ENCODE data around the gene KMO. TPM values are rescaled to one million over a fixed set of nuclear protein-coding genes. Genes with fewer than 3 reads are reported as not detected.
A peak's percentile ranks its signal among the peaks of the same experiment; 100 is the strongest.

KMO gene
- total RNA-seq, 3 donors from 2014 or later: 0.17 to 0.84 (median 0.82) TPM

DNA sequence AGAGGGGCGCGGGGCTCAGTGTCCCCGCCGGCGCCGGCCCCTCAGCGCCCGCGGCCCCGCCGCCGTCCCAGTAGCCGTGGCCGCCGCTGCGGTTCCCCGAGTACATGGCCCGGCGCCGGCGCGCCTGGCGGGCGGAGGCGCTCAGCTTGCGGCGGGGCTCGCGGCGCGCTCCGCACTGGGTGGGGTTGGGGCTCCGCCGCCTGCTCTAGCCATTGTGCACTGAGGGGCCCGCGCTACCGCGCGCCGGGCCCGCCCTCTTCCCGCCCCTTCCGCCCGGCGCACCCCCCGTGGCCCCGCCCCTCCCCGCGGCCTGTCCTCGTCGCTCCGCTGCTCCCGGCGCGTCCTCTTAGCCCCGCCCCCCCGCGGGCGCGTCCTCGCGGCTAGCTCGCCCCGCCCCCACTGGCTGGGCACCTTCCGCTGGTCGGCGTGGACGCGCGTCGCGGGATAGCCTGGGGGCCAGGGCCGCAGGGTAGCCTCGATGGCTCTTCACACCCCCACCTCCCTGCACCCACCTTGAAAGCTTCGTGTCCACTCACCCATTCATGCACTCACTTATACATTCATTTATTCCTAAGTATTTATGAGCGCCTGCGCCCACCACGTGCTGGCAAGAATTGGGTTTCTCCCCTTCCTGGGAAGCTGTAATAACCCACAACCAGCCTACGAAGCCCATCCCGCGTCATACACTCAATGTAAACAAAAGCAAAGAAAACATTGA is 108.1 kb downstream of the KMO start, which contains the start of the genes CHML and OPN3:
TSS of gene CHML (minus strand) at position 221 of the 718 bp plus-strand sequence. CDS start 4,603 bp downstream, outside the sequence.
TSS of gene OPN3 (minus strand) at position 221 of the 718 bp plus-strand sequence. CDS start at position 106, 115 bp downstream.
- intact Hi-C loops (cut with DNase I, micrococcal nuclease): no loop called here
- DNase-seq (peak; percentile 97 to 99 (median 97)), ATAC-seq (peak; percentile 96)
- peaks cover 3% of the 10 kb centered on the region for H3K4me1 ChIP-seq (ENCODE audit: low read depth)
- H3K4me3 ChIP-seq: peak within 1 kb of the TSS; percentile 78
- TF ChIP-seq, protein P1, sequence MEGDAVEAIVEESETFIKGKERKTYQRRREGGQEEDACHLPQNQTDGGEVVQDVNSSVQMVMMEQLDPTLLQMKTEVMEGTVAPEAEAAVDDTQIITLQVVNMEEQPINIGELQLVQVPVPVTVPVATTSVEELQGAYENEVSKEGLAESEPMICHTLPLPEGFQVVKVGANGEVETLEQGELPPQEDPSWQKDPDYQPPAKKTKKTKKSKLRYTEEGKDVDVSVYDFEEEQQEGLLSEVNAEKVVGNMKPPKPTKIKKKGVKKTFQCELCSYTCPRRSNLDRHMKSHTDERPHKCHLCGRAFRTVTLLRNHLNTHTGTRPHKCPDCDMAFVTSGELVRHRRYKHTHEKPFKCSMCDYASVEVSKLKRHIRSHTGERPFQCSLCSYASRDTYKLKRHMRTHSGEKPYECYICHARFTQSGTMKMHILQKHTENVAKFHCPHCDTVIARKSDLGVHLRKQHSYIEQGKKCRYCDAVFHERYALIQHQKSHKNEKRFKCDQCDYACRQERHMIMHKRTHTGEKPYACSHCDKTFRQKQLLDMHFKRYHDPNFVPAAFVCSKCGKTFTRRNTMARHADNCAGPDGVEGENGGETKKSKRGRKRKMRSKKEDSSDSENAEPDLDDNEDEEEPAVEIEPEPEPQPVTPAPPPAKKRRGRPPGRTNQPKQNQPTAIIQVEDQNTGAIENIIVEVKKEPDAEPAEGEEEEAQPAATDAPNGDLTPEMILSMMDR (IDR thresholded peaks at IDR 0.05): no peak
- H3K36me3 ChIP-seq (ENCODE audit: low read depth): no peaks in the 10 kb centered on the region
- no peaks in the 10 kb centered on the region for H3K9me3 ChIP-seq

DNA sequence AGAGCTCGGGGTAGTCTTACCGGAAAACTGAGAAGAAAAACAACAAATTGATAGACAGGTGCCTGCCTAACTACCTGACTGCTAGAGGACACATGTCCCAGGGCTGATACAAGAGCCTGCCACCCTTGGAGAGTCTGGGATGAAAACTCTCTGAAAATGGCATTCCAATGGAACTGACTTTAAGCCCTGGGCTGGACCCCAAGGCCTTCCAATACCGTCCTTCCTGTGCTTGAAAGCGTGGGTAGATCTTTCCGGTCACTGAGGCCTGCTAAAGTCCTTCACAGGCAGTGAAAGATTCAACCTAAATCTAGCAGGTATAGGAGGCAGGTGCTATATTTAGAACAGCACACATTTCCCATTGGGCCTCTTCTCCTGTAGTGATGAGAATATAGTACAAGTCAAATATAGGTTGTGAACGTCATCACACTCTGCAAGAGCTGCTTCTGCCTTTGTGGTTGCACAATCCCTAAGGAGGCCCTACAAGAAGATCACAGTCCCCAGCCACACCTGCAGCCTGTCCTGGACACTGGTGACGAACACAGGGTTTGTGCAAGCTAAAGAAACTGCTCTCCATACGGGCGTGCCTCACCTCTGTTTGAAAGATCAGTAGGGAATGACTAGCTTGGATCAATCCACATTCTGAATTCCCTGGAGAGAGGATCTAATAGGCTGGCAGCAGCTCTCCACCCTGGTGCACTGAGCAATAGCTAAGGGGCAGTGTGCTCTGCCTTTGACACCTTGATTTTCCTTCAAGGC is 108.9 kb downstream of the KMO start:
- no peak overlapping the region for H3K4me3 ChIP-seq
- peak; percentile 57 for ATAC-seq
- DNase-seq: peak; percentile 33 to 54 (median 45)
- H3K4me1 ChIP-seq (ENCODE audit: low read depth): peaks cover 3% of the 10 kb centered on the region
- TF ChIP-seq, protein P1 (IDR thresholded peaks at IDR 0.05): no peak
- intact Hi-C loops (cut with DNase I, micrococcal nuclease): no loop called here
- no peaks in the 10 kb centered on the region for H3K9me3 ChIP-seq
- H3K36me3 ChIP-seq (ENCODE audit: low read depth): no peaks in the 10 kb centered on the region

DNA sequence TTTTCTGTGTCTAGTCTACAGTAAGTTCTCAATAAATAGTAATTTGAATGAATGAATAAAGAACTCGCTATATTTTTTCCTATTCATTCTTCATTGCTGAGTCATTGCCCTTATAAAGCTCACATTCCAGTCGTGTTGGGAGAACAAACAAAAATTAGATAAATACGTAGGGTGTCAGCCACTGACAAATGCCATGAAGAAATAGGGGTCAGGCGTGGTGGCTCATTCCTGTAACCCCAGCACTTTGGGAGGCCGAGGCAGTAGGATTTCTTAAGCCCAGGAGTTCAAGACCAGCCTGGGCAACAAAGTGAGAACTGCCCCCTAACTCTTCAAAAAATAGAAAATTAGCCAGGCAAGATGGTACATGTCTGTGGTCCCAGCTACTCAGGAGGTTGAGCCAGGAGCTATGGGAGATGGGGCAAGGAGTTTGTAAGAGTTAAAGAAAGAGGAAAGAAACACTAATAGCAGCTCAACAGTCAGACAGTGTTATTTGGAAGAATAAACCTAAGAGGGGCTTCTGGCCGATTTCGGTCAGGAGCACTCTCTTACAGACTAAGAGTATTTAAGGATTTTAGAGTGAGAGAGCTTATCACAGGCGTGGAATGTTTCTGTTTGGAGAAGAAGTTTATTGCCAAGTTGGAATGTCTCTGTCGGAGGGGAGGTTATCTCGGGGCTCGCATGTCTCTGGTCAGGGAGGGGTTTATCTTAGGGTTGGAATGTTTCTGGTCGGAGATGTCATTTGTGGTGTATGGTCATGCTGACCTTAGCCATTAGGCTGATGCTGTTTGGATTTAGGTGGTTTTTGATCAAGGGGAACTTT is 109.8 kb downstream of the KMO start:
- intact Hi-C loops (cut with DNase I, micrococcal nuclease): no loop called here
- Histone ChIP-seq H3K4me1 (ENCODE audit: low read depth) (peaks cover 3% of the 10 kb centered on the region), H3K9me3 (no peaks in the 10 kb centered on the region), H3K36me3 (ENCODE audit: low read depth) (no peaks in the 10 kb centered on the region), H3K4me3 (no peak overlapping the region)
- TF ChIP-seq, protein P1 (IDR thresholded peaks at IDR 0.05): no peak
- DNase-seq (no peak), ATAC-seq (no peak)

DNA sequence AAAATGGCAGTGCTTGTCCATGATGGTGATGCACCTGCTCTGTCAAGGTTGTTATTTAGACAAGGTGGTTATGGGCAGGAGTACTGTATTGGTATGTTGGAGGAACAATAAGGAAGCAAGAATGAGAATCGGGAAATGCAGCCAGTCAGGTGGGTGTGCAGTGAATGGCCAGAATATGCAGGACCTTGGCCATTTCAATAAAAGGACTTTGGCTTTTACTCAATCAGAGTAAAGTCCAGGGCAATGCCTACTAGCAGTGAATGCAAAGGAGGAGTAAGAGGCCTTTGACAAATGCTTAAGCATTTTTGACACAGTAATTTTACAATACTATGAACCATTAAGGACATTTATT is 110.4 kb downstream of the KMO start:
- peak in 1 of 3 donors; percentile 39 for DNase-seq
- peak; percentile 39 for ATAC-seq
- Histone ChIP-seq H3K4me1 (ENCODE audit: low read depth) (peaks cover 3% of the 10 kb centered on the region), H3K36me3 (ENCODE audit: low read depth) (no peaks in the 10 kb centered on the region), H3K9me3 (no peaks in the 10 kb centered on the region), H3K4me3 (no peak overlapping the region)
- TF ChIP-seq, protein P1 (IDR thresholded peaks at IDR 0.05): no peak
- intact Hi-C loops (cut with DNase I, micrococcal nuclease): no loop called here

DNA sequence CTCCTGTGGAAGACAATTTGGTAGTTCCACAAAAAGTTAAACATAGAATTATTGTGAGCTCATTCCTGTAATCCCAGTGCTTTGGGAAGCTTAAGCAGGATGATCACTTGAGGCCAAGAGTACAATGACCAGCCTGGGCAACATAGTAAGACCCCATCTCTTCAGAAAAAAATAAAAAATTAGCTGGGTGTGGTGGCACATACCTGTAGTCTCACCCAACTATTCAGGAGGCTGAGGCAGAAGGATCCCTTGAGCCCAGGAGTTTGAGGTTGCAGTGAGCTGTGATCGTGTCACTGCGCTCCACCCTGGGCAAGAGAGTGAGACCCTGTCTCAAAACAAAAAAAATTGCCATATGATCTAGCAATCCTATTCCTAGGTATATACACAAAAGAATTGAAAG is 112.1 kb downstream of the KMO start:
- peaks cover 3% of the 10 kb centered on the region for H3K4me1 ChIP-seq (ENCODE audit: low read depth)
- H3K4me3 ChIP-seq: no peak overlapping the region
- intact Hi-C loops (cut with DNase I, micrococcal nuclease): no loop called here

More for the DNA sequence above, 112.1 kb downstream of the KMO start:
- TF ChIP-seq, protein P1 (IDR thresholded peaks at IDR 0.05): no peak
- ATAC-seq (no peak), DNase-seq (no peak)
- H3K36me3 ChIP-seq (ENCODE audit: low read depth): no peaks in the 10 kb centered on the region
- no peaks in the 10 kb centered on the region for H3K9me3 ChIP-seq

Measured in mucosa of descending colon (tissue), 3 donors.